ENCODE data around the gene KLF7. TPM values are rescaled to one million over a fixed set of nuclear protein-coding genes. Genes with fewer than 3 reads are reported as not detected.

The KLF7 gene
- total and polyA plus RNA-seq, 9 donors = 9.5 to 68.1 (median 31.8) TPM

- no peak overlapping the region for H3K27ac ChIP-seq
- DNase-seq = no peak
- intact Hi-C loops (cut with DNase I) = no loop called here
- H3K9me3 ChIP-seq = no peaks in the 10 kb centered on the region
- peaks cover 25% of the 10 kb centered on the region for H3K4me1 ChIP-seq (ENCODE audit: insufficient read depth)
- no peaks in the 10 kb centered on the region for H3K36me3 ChIP-seq
- TF ChIP-seq POLR2A (IDR thresholded peaks at IDR 0.05) (no peak), CTCF (IDR thresholded peaks at IDR 0.05) (no peak), EP300 (IDR thresholded peaks at IDR 0.05) (no peak)
- H3K4me3 ChIP-seq = no peak overlapping the region
- H3K27me3 ChIP-seq = no peaks in the 10 kb centered on the region
- WGBS, 3 donors = 41 to 59% (median 58%) methylated on average over 4 of the region's 4 CpGs
Observed at GRCh38 chr2:207159002-207159401, 6.7 kb downstream of the KLF7 start.

GRCh38 chr2:207157731-207158130 lies 8.0 kb downstream of the KLF7 start:
- intact Hi-C loops (cut with DNase I) = no loop called here
- Histone ChIP-seq H3K4me3 (no peak overlapping the region), H3K4me1 (ENCODE audit: insufficient read depth) (peaks cover 26% of the 10 kb centered on the region), H3K9me3 (no peaks in the 10 kb centered on the region), H3K36me3 (no peaks in the 10 kb centered on the region), H3K27me3 (no peaks in the 10 kb centered on the region), H3K27ac (no peak overlapping the region)
- TF ChIP-seq POLR2A (IDR thresholded peaks at IDR 0.05) (no peak), CTCF (IDR thresholded peaks at IDR 0.05) (no peak), EP300 (IDR thresholded peaks at IDR 0.05) (no peak)
- 93 to 94% (median 94%) methylated on average over 3 of the region's 3 CpGs for WGBS, 3 donors
- DNase-seq = no peak

GRCh38 chr2:207157162-207157481 lies 8.6 kb downstream of the KLF7 start:
- no peak for TF ChIP-seq EP300 (IDR thresholded peaks at IDR 0.05)
- TF ChIP-seq CTCF (IDR thresholded peaks at IDR 0.05) = no peak
- TF ChIP-seq POLR2A (IDR thresholded peaks at IDR 0.05) = no peak
- no peak overlapping the region for H3K4me3 ChIP-seq
- H3K27me3 ChIP-seq = no peaks in the 10 kb centered on the region
- DNase-seq = no peak
- peaks cover 25% of the 10 kb centered on the region for H3K4me1 ChIP-seq (ENCODE audit: insufficient read depth)
- H3K9me3 ChIP-seq = no peaks in the 10 kb centered on the region
- no peaks in the 10 kb centered on the region for H3K36me3 ChIP-seq
- no peak overlapping the region for H3K27ac ChIP-seq
- intact Hi-C loops (cut with DNase I) = no loop called here
- 82 to 88% (median 83%) methylated on average over 1 of the region's 1 CpG for WGBS, 3 donors

GRCh38 chr2:207156451-207157161 lies 9.1 kb downstream of the KLF7 start:
- peaks cover 25% of the 10 kb centered on the region for H3K4me1 ChIP-seq (ENCODE audit: insufficient read depth)

More at GRCh38 chr2:207156451-207157161, 9.1 kb downstream of the KLF7 start:
- TF ChIP-seq POLR2A (IDR thresholded peaks at IDR 0.05) = no peak
- TF ChIP-seq EP300 (IDR thresholded peaks at IDR 0.05) = no peak
- TF ChIP-seq CTCF (IDR thresholded peaks at IDR 0.05) = no peak
- intact Hi-C loops (cut with DNase I) = no loop called here
- DNase-seq = no peak
- Histone ChIP-seq H3K27ac (no peak overlapping the region), H3K4me3 (no peak overlapping the region), H3K9me3 (no peaks in the 10 kb centered on the region), H3K27me3 (no peaks in the 10 kb centered on the region), H3K36me3 (no peaks in the 10 kb centered on the region)
- WGBS, 3 donors = 52 to 63% (median 53%) methylated on average over 5 of the region's 5 CpGs
